H9 (cell line): Measurements from ENCODE around the gene SF3A2. TPM values are rescaled to one million over a fixed set of nuclear protein-coding genes. Genes with fewer than 3 reads are reported as not detected.

Experiments
- DNase-seq: peaks from one replicate; pipeline ENCODE4 v3.0.0-alpha.2; 2017
- H2AFZ ChIP-seq: one replicate; pipeline ENCODE4 v1.6.1; 2013; ENCODE audit warnings: mild to moderate bottlenecking, low read length, control low read depth, moderate library complexity
- H2AK5ac ChIP-seq: 2 replicates; pipeline ENCODE4 v1.6.1; 2013; ENCODE audit warnings: low read length, control low read depth, mixed read lengths; ENCODE audit not compliant: insufficient read length
- H2BK120ac ChIP-seq: one replicate; pipeline ENCODE4 v1.6.1; 2013; ENCODE audit warnings: low read depth, mild to moderate bottlenecking, low read length, control low read depth, inconsistent platforms; ENCODE audit not compliant: poor library complexity, severe bottlenecking
- H2BK12ac ChIP-seq: 2 replicates; pipeline ENCODE4 v1.6.1; 2013; ENCODE audit warnings: low read length, control low read depth, mixed read lengths, low read depth; ENCODE audit not compliant: insufficient read length
- H2BK15ac ChIP-seq: 2 replicates; pipeline ENCODE4 v1.6.1; 2013; ENCODE audit warnings: low read depth, low read length, control low read depth
- H2BK20ac ChIP-seq: one replicate; pipeline ENCODE4 v1.6.1; 2013; ENCODE audit warnings: low read depth, mild to moderate bottlenecking, low read length, control low read depth, inconsistent platforms; ENCODE audit not compliant: poor library complexity, severe bottlenecking
- H2BK5ac ChIP-seq: 2 replicates; pipeline ENCODE4 v1.6.1; 2013; ENCODE audit warnings: low read length, control low read depth, mixed read lengths; ENCODE audit not compliant: insufficient read length
- H3K14ac ChIP-seq: 2 replicates; pipeline ENCODE4 v1.6.1; 2013; ENCODE audit warnings: low read length, control low read depth; ENCODE audit not compliant: insufficient read depth
- H3K18ac ChIP-seq: 2 replicates; pipeline ENCODE4 v1.6.1; 2013; ENCODE audit warnings: low read depth, mild to moderate bottlenecking, mixed read lengths, low read length, control low read depth; ENCODE audit not compliant: insufficient read length
- H3K23ac ChIP-seq: 2 replicates; pipeline ENCODE4 v1.6.1; 2013; ENCODE audit warnings: low read length, control low read depth, mixed read lengths, low read depth; ENCODE audit not compliant: insufficient read length
- H3K23me2 ChIP-seq: 2 replicates; pipeline ENCODE4 v1.6.1; 2013; ENCODE audit warnings: low read depth, mild to moderate bottlenecking, mixed read lengths, low read length, control low read depth; ENCODE audit not compliant: insufficient read length, poor library complexity, severe bottlenecking
- H3K27ac ChIP-seq: 2 replicates; pipeline ENCODE4 v1.5.1; 2013; ENCODE audit warnings: low read length, control low read depth, mixed read lengths, low read depth; ENCODE audit not compliant: insufficient read length
- H3K27me3 ChIP-seq: 2 replicates; pipeline ENCODE4 v1.6.1; 2013; ENCODE audit warnings: low read length, control low read depth, inconsistent platforms; ENCODE audit not compliant: insufficient read depth
- H3K4ac ChIP-seq: 2 replicates; pipeline ENCODE4 v1.6.1; 2013; ENCODE audit warnings: low read depth, mild to moderate bottlenecking, control low read depth, inconsistent platforms, low read length, moderate library complexity
- H3K4me1 ChIP-seq: 2 replicates; pipeline ENCODE4 v1.6.1; 2013; ENCODE audit warnings: low read length, control low read depth, inconsistent platforms; ENCODE audit not compliant: insufficient read depth
- H3K4me2 ChIP-seq: 2 replicates; pipeline ENCODE4 v1.6.1; 2013; ENCODE audit warnings: low read length, control low read depth, mixed read lengths; ENCODE audit not compliant: insufficient read length, insufficient read depth
- H3K56ac ChIP-seq: 2 replicates; pipeline ENCODE4 v1.6.1; 2013; ENCODE audit warnings: low read depth, mild to moderate bottlenecking, mixed read lengths, low read length, control low read depth; ENCODE audit not compliant: insufficient read length
- H3K79me1 ChIP-seq: 2 replicates; pipeline ENCODE4 v1.6.1; 2013; ENCODE audit warnings: low read depth, mild to moderate bottlenecking, moderate library complexity, low read length, control low read depth, inconsistent platforms; ENCODE audit not compliant: insufficient read depth, poor library complexity, severe bottlenecking
- H3K79me2 ChIP-seq: 2 replicates; pipeline ENCODE4 v1.6.1; 2013; ENCODE audit warnings: low read length, control low read depth, inconsistent platforms; ENCODE audit not compliant: insufficient read depth
- H3K9ac ChIP-seq: 2 replicates; pipeline ENCODE4 v1.6.1; 2013; ENCODE audit warnings: low read length, control low read depth, mixed read lengths; ENCODE audit not compliant: insufficient read length; ENCODE audit errors: extremely low read depth
- H3K9me3 ChIP-seq: one replicate; pipeline ENCODE4 v1.6.1; 2013; ENCODE audit warnings: low read depth, low read length, inconsistent platforms; ENCODE audit not compliant: control insufficient read depth
- H3T11ph ChIP-seq: one replicate; pipeline ENCODE4 v1.6.1; 2013; ENCODE audit warnings: mild to moderate bottlenecking, low read length, control low read depth, inconsistent platforms
- H4K20me1 ChIP-seq: one replicate; pipeline ENCODE4 v1.6.1; 2013; ENCODE audit not compliant: control insufficient read depth, insufficient read length, insufficient read depth
- H4K5ac ChIP-seq: 2 replicates; pipeline ENCODE4 v1.6.1; 2013; ENCODE audit warnings: low read depth, mild to moderate bottlenecking, mixed read lengths, low read length, control low read depth; ENCODE audit not compliant: insufficient read length
- H4K8ac ChIP-seq: replicated peaks from 2 replicates; pipeline ENCODE4 v1.6.1; 2013; ENCODE audit warnings: low read length, control low read depth, mixed read lengths, low read depth; ENCODE audit not compliant: insufficient read length
- H4K91ac ChIP-seq: 2 replicates; pipeline ENCODE4 v1.6.1; 2013; ENCODE audit warnings: low read depth, mild to moderate bottlenecking, moderate library complexity, mixed read lengths, low read length, control low read depth; ENCODE audit not compliant: insufficient read length
- H3K27ac Mint-ChIP-seq, 3 experiments: 2 replicates in 2 of 3; 3 replicates in 1 of 3; pipeline ENCODE4 v1.8.0; 2020 to 2021; ENCODE audit warnings: mixed read lengths in 3 of 3, mild to moderate bottlenecking in 1 of 3, moderate library complexity in 1 of 3
- H3K27me3 Mint-ChIP-seq: 2 replicates; pipeline ENCODE4 v1.8.0; 2021; ENCODE audit warnings: low read depth, mild to moderate bottlenecking, moderate library complexity, mixed read lengths
- H3K36me3 Mint-ChIP-seq, 3 experiments: 2 replicates in 2 of 3; 3 replicates in 1 of 3; pipeline ENCODE4 v1.8.0; 2020 to 2021; ENCODE audit warnings: low read depth in 3 of 3, mixed read lengths in 3 of 3; ENCODE audit not compliant: insufficient read depth in 1 of 3
- H3K4me1 Mint-ChIP-seq, 2 experiments: 2 replicates each; pipeline ENCODE4 v1.8.0; 2020; ENCODE audit warnings: mixed read lengths in 2 of 2
- H3K4me3 Mint-ChIP-seq, 2 experiments: 2 replicates in 1 of 2; 3 replicates in 1 of 2; pipeline ENCODE4 v1.8.0; 2020 to 2021; ENCODE audit warnings: mild to moderate bottlenecking in 2 of 2, mixed read lengths in 2 of 2, moderate library complexity in 1 of 2
- H3K9me3 Mint-ChIP-seq, 2 experiments: 2 replicates in 1 of 2; 3 replicates in 1 of 2; pipeline ENCODE4 v1.8.0; 2020; ENCODE audit warnings: mild to moderate bottlenecking in 2 of 2, mixed read lengths in 2 of 2, moderate library complexity in 1 of 2
- CTCF ChIP-seq: fragments of 200-600 bp; sonication (generic); conservative IDR thresholded peaks from 3 replicates; pipeline ENCODE4 v1.8.0; 2021; ENCODE audit warnings: antibody characterized with exemption, mild to moderate bottlenecking
- WGBS: extraction: QIAGEN DNeasy Blood & Tissue Kit; methylation state at CpG from one replicate; pipeline ENCODE4 v1.1.7; 2013; ENCODE audit warnings: missing lambda C conversion rate, low lambda C conversion rate, mixed read lengths; ENCODE audit not compliant: insufficient read length; ENCODE audit errors: extremely low coverage; 5-methylcytosine and 5-hydroxymethylcytosine counted together
- total RNA-seq: library from RNA; stranded (reverse); gene quantifications from 2 replicates; pipeline ENCODE4 v1.2.1, GENCODE V29; 2021

Gene SF3A2
- total RNA-seq, 1 experiment from 2014 or later: 166 TPM

GRCh38 chr19:2255112-2255845 is 18.7 kb downstream of the SF3A2 start:
- peak overlapping the region; percentile 29 for H3K18ac ChIP-seq
- H4K5ac ChIP-seq: no peak overlapping the region
- H3K27me3 Mint-ChIP-seq: peaks cover 24% of the 10 kb centered on the region
- peaks cover 4% of the 10 kb centered on the region in 2 experiments for H3K4me1 Mint-ChIP-seq
- no peaks in the 10 kb centered on the region for H4K20me1 ChIP-seq
- peak overlapping the region in 1 of 3 experiments; percentile 35; a peak in 1 of 7 replicates for H3K27ac Mint-ChIP-seq
- no peaks in the 10 kb centered on the region; a peak in 1 of 7 replicates for H3K36me3 Mint-ChIP-seq
- no peaks in the 10 kb centered on the region for H3K9me3 ChIP-seq
- WGBS: no CpG with 5 or more reads among the region's 16 CpGs
- H2BK20ac ChIP-seq: no peak overlapping the region
- no peak overlapping the region for H3K23ac ChIP-seq
- H2AFZ ChIP-seq: no peak overlapping the region
- no peak overlapping the region for H3K9ac ChIP-seq
- peaks cover 10% of the 10 kb centered on the region for H3K23me2 ChIP-seq
- no peak overlapping the region for H3K4me2 ChIP-seq
- no peaks in the 10 kb centered on the region for H3K4me1 ChIP-seq
- H2BK15ac ChIP-seq: no peak overlapping the region
- no peaks in the 10 kb centered on the region for H3K9me3 Mint-ChIP-seq
- no peak overlapping the region for H3K27ac ChIP-seq
- DNase-seq: no peak
- H3K79me1 ChIP-seq: no peaks in the 10 kb centered on the region
- no peak overlapping the region for H3K4me3 Mint-ChIP-seq
- H3K79me2 ChIP-seq: no peaks in the 10 kb centered on the region
- H3K4ac ChIP-seq: no peak overlapping the region
- H2BK5ac ChIP-seq: no peak overlapping the region
- H3K27me3 ChIP-seq: no peaks in the 10 kb centered on the region; the same call in 1 of the 2 replicates
- no peak overlapping the region for H3K56ac ChIP-seq
- no peak overlapping the region for H4K8ac ChIP-seq
- no peak overlapping the region for H2BK120ac ChIP-seq
- TF ChIP-seq CTCF: no peak
- H3K14ac ChIP-seq: no peak overlapping the region
- no peak overlapping the region for H4K91ac ChIP-seq
- no peak overlapping the region for H2BK12ac ChIP-seq
- no peak overlapping the region for H2AK5ac ChIP-seq
- no peak overlapping the region for H3T11ph ChIP-seq
